HG03439 (cell line): ENCODE measurements around the gene ANXA10.
"Not testable (repeated sequence)": the region's sequence is repeated elsewhere in the genome, so short reads cannot be mapped to it uniquely, and the experiment has no call there.

Source experiments
- ATAC-seq: cut with Tn5 transposase; IDR thresholded peaks from one replicate; pipeline ENCODE4 v1.9.1; 2021; ENCODE audit warnings: mild to moderate bottlenecking, moderate library complexity; ENCODE audit not compliant: unreplicated experiment

ANXA10 gene

GRCh38 chr4:168154546-168155277 is 62.4 kb downstream of the ANXA10 start:
- no peak for ATAC-seq

DNA sequence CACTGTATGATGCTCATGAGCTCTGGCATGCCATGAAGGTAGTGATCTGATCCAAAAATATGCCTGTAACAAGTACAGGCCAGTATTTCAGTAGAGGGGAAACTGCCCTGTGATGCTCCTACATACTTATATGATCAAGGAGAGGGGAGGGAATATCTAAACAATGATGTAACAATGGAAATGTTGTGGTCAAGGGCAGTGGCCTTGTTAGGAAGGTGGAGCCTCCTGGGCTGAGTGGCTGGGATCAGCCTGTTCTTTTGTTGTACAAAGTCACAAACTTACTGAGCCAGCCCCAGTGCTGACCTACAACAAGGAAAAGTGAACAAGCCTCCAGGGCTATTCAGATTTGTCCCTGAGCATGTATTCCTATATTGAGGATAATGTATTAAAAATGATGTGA is 70.3 kb downstream of the ANXA10 start:
- ATAC-seq, result no peak

DNA sequence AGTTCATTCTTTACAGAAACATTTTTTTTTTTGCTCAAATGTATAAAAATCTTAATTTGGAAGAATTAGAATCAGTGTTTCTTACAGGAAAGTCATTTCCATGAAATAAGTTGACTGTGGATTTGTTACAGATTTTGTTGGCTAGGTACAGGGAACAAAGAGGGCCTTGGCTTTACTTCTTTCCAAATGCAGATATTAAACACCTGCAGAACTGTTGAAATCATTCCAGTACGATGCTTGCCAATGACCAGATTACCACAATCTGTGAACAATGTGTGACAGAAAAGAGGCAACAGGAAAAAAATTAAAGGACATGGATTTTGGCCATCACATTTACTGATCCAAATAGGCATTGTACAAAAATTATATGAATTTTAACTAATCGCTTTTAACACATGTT is 70.8 kb downstream of the ANXA10 start:
- ATAC-seq, result no peak

- no peak for ATAC-seq
Measured at GRCh38 chr4:168164045-168164444, 71.7 kb downstream of the ANXA10 start.

GRCh38 chr4:168164915-168165548 is 72.7 kb downstream of the ANXA10 start:
- no peak for ATAC-seq

DNA sequence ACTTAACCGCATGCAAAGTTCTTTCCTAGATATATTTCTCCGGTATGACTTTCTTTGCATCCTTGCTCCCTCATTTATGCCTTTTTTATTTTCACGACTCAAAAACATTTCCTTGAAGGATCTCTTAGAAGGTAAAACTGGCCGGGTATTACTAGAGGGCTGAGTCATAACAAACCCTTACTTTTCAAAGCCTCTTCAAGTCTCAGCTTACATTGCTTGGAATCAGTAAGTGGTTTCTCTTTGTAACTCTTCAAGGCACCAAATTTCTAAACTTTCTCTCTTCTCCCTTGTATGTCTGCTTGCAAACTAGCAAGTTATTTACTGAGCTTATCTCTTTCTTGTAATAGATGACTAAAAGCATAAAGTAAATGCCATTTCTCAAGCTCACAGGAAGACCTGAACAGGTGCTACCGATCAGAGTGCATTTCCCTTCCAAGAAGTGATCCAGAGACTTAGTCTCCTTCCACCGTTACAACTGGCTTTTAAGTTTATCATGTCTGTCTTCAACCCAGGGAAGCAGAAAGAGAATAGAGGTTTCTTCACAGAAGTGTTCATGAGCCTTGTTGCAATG is 75.5 kb downstream of the ANXA10 start:
- ATAC-seq, result no peak

DNA sequence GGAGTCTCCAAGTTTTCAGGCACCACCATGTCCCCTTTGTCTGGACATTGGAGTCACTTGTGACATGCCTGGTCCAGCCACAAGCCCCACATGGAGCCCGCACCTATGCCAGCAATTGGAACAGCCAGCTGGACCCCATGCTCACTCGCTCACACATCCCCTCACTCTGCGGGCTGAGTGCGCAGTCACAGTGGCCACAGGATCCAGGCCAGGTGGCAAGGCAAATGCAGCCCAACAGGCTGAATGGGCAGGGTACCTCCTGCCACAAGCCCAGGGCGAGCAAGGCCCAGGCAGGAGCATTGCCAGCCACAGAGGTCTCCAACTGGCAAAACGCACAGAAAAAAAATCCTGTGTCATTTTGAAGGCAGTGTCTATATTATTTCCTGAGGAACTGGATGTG is 82.0 kb downstream of the ANXA10 start:
- ATAC-seq, result no peak

- ATAC-seq, result no peak
Measured at GRCh38 chr4:168177546-168178149, 85.3 kb downstream of the ANXA10 start.

- no peak for ATAC-seq
Measured at GRCh38 chr4:168183717-168184571, 91.6 kb downstream of the ANXA10 start.

DNA sequence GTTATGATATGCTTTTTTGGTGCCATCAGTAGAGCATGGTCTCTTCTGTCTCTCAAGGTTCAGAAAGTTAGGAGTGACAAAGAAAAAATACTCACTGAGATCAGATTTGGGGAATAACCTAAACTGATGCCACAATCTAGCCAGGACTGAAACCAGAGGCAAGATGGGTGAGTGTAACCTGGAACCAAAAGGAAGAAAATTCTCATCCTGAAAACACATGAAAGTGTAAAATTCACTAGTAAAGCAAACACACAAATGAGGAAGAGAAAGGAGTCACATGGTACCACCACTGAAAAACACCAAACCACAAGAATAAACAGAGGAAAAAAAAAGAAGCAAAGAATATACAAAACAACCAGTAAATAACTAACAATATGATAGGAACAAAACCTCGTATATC is 96.4 kb downstream of the ANXA10 start:
- ATAC-seq, result no peak

DNA sequence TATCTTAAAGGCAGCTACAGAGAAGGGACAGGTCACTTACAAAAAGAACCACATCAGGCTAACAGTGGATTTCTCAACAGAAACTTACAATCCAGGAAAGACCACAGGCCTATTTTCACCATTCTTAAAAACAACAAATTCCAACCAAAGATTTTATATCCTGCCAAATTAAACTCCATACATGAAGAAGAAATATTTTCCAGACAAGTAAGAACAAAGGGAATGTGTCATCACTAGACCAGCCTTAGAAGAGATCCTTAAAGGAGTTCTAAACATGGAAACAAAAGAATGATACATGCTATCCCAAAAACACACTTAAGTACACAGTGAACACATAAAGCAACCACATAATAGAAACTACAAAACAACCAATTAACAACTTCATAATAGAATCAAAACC is 105.6 kb downstream of the ANXA10 start:
- no peak for ATAC-seq

DNA sequence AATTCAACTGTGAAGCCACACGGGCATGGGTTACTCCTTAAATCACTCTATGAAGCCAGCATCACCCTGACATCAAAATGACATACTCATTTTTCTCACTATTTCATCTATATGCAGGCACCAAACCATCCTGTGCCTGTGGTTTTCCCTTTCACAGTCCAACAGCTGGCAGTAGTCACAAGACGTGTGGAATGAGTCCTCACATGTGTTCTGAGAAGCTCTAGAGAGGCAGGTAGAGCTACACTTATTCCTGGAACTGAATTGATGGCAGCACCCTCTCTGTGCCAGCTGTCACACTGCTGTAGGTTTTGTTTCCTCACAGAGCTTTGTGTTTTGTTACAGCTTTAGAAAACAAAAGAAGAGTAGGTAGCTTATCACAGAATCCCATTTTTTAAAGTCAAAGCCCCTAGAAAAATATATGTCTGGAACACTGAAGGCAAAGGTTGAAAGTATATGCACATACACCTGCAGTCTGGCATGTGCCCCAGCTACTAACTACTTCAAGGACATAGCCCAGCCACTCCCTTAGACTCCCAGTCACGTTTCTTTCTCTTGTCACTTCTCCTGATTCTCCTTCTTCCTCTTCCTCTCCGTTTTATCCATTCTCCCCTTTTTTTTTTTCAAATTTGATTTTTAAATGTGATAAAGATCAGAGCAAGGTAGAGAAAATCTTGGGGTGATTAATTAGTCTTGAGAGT is 107.1 kb downstream of the ANXA10 start:
- ATAC-seq, result no peak

DNA sequence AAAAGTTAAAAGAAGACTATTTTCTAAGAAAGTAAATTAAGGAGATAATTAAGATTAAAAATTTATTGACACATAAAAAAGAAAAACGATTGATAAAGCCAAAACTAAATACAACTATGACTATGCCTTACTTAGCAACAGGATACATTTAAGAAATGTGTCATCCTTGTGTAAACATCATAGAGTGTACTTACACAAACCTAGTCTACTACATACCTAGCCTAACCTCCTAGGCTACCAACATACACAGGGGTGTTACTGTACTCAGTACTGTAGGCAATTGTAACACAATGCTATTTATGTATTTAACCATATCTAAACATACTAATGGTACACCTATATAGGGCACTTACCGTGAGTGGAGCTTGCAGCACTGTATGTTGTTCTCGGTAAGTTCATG is 108.3 kb downstream of the ANXA10 start:
- ATAC-seq, result no peak

DNA sequence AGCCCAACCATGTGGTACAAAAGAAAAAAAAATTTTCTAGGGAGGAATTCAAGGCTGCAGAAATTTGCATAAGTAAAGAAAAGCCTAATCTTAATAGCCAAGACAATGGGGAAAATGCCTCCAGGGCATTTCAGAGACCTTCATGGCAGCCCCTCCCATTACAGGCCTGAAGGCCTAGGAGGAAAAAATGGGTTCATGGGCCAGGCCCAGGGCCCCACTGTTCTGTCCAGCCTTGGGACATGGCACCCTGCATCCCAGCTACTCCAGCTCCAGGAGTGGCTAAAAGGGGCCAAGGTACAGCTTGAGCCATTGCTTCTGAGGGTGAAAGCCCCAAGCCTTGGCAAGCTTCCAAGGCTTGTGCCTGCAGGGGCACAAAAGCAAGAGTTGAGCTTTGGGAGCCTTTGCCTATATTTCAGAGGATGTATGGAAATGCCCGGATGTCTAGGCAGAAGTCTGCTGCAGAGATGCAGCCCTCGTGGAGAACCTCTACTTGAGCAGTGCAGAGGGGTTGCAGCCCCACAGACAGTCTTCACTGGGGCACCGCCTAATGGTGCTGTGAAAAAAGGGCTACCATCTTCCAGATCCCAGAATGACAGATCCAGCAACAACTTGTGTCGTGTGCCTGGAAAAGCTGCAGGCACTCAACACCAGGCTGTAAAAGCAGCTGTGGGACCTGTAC is 111.0 kb downstream of the ANXA10 start:
- no peak for ATAC-seq

- no peak for ATAC-seq
Measured at GRCh38 chr4:168208957-168209614, 116.7 kb downstream of the ANXA10 start.

DNA sequence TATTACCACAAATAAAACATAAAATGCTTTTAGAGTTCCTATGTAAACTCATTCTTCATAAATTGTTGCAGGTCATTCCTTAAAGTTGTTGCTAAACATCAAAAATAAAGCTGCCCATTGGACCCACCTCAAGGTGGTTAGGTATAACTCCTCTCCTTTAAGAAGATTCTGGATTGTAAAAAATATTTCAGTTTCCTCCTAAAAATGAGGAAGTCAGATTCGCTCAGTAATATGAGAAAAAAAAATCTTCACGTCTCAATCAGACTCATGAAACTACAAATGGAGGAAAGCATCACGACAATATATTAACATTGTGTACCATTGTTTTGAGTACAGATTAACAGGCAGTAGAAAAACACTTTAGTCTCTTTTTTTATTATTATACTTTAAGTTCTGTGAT is 120.3 kb downstream of the ANXA10 start:
- no peak for ATAC-seq

DNA sequence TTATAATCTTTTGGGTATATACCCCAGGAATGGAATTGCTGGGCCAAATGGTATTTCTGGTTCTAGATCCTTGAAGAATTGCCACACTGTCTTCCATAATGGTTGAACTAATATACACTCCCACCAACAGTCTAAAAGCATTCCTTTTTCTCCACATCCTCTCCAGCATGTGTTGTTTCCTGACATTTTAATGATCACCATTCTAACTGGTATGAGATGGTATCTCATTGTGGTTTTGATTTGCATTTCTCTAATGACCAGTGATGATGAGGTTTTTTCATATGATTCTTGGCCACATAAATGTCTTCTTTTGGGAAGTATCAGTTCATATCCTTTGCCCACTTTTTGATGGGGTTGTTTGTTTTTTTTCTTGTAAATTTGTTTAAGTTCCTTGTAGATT is 121.2 kb downstream of the ANXA10 start:
- ATAC-seq, result not testable (repeated sequence)

- no peak for ATAC-seq
Measured at GRCh38 chr4:168218645-168219044, 126.3 kb downstream of the ANXA10 start.

DNA sequence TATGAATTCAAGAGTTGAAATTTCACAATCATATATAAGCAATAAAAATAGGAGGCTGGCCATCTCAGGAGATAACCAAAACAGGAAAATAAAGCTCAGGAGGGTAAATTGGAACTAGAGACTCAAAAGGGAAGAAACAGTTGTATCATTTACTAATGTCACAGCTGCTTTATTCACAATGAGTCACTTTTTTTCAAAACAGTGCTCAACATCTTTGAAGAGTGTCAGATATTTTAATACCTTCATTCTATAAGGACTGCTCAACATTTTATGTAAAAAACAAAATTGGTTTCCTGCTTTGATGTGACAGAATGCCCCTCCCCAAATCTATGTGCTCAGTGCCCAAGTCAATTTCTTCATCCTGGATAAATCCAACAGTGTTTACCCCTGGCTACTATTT is 128.6 kb downstream of the ANXA10 start:
- ATAC-seq, result no peak
